HepG2 (cell line): ENCODE data around the gene AKR1C2. TPM values are rescaled to one million over a fixed set of nuclear protein-coding genes. Genes with fewer than 3 reads are reported as not detected.

ENCODE experiments used
- ATF7-NPFF ChIP-seq: sonication (generic); formaldehyde crosslinking; IDR thresholded peaks from 2 replicates; pipeline ENCODE4 v1.8.1; 2023; ENCODE audit warnings: mild to moderate bottlenecking, low read depth, missing genetic modification reagents, moderate library complexity
- BHLHE40 ChIP-seq: IDR thresholded peaks from 2 replicates; pipeline ENCODE4 v1.6.1; 2011; ENCODE audit warnings: low read length, improper control_type of control experiment
- E2F5 ChIP-seq: sonication (generic); formaldehyde crosslinking; conservative IDR thresholded peaks from 2 replicates; pipeline ENCODE4 v1.4.0; 2020; ENCODE audit warnings: missing genetic modification reagents
- PBX3 ChIP-seq: sonication (generic); formaldehyde crosslinking; IDR thresholded peaks from 2 replicates; pipeline ENCODE4 v1.8.1; 2023; ENCODE audit warnings: missing genetic modification reagents, inconsistent platforms, borderline replicate concordance
- PCBP2 ChIP-seq: fragments of 200-400 bp; formaldehyde crosslinking; optimal IDR thresholded peaks from 2 replicates; pipeline ENCODE3; 2018; ENCODE audit warnings: low read length, low read depth; ENCODE audit not compliant: poor library complexity, severe bottlenecking
- POGZ ChIP-seq: sonication (generic); formaldehyde crosslinking; IDR thresholded peaks from 2 replicates; pipeline ENCODE4 v1.4.0; 2020; ENCODE audit warnings: mild to moderate bottlenecking, missing genetic modification reagents
- POLR2A ChIP-seq, 2 experiments: IDR thresholded peaks; 2 replicates each; pipeline ENCODE4 v1.6.1; 2011; ENCODE audit warnings: low read depth in 2 of 2, low read length in 2 of 2, mild to moderate bottlenecking in 1 of 2, moderate library complexity in 1 of 2; ENCODE audit not compliant: insufficient read depth in 1 of 2
- SATB2 ChIP-seq: sonication (generic); formaldehyde crosslinking; IDR thresholded peaks from 2 replicates; pipeline ENCODE4 v1.5.0; 2020; ENCODE audit warnings: missing genetic modification reagents
- TFDP2 ChIP-seq: sonication (generic); formaldehyde crosslinking; IDR thresholded peaks from 2 replicates; pipeline ENCODE4 v1.4.0; 2020; ENCODE audit warnings: missing genetic modification reagents
- THRA ChIP-seq: sonication (generic); formaldehyde crosslinking; IDR thresholded peaks from 2 replicates; pipeline ENCODE4 v1.4.0; 2020; ENCODE audit warnings: missing genetic modification reagents, borderline replicate concordance
- ZNF607 ChIP-seq: sonication (generic); formaldehyde crosslinking; IDR thresholded peaks from 2 replicates; pipeline ENCODE4 v1.5.1; 2020; ENCODE audit warnings: missing genetic modification reagents, mild to moderate bottlenecking, borderline replicate concordance
- ZNF646 ChIP-seq: sonication (generic); formaldehyde crosslinking; IDR thresholded peaks from 2 replicates; pipeline ENCODE4 v1.9.0; 2021; ENCODE audit warnings: mild to moderate bottlenecking, missing genetic modification reagents
- ZNF782 ChIP-seq: sonication (generic); formaldehyde crosslinking; IDR thresholded peaks from 2 replicates; pipeline ENCODE4 v1.4.0; 2020; ENCODE audit warnings: missing genetic modification reagents, mild to moderate bottlenecking, borderline replicate concordance
- polyA plus RNA-seq, 8 experiments: library from polyadenylated mRNA; depleted of rRNA in 3 of 8; stranded (reverse) in 7 of 8; unstranded in 1 of 8; fragments of >200 nt; fragmentation: Illumina TruSeq in 4 of 8; extraction: Trizol in 4 of 8; gene quantifications; 2 replicates each; pipeline versions ENCODE4 v1.2.1 to v1.2.3, GENCODE V29; 2011 to 2016; ENCODE audit warnings: low read depth in 4 of 8, missing spikeins in 1 of 8, mixed read lengths in 1 of 8; ENCODE audit not compliant: insufficient read depth in 1 of 8
- total RNA-seq, 5 experiments: library from RNA; depleted of rRNA; stranded (reverse); fragments of >200 nt; fragmentation: Illumina TruSeq; extraction: Trizol; gene quantifications; 2 replicates each; pipeline ENCODE4 v1.2.3, GENCODE V29; 2016; ENCODE audit warnings: low read depth in 1 of 5

Gene AKR1C2
- total and polyA plus RNA-seq, 2 of the 13 experiments (the other 11 are each of a cell fraction or from before 2014, with no cell fraction given): 140 to 900 TPM

- TF ChIP-seq ZNF646 (CRISPR knock-in tag) (no peak), POGZ (CRISPR knock-in tag) (no peak), PBX3 (CRISPR knock-in tag) (no peak), TFDP2 (no peak), ZNF607 (CRISPR knock-in tag) (no peak), ZNF782 (no peak), PCBP2 (no peak), BHLHE40 (no peak), ATF7-NPFF (CRISPR knock-in tag) (no peak), SATB2 (CRISPR knock-in tag) (0 out of 2 replicates have a peak, but pooled peaks have one; percentile 34), E2F5 (CRISPR knock-in tag) (no peak), POLR2A (IDR thresholded peaks at IDR 0.05; ENCODE audit: insufficient read depth in 1 of 2, low read depth in 2 of 2, low read length in 2 of 2) (no peak), THRA (CRISPR knock-in tag) (no peak)
Observed at GRCh38 chr10:5047912-5048628, 44.4 kb upstream of the AKR1C2 start (continued).
